ENCODE measurements around the gene PSMB8.

Gene PSMB8

DNA sequence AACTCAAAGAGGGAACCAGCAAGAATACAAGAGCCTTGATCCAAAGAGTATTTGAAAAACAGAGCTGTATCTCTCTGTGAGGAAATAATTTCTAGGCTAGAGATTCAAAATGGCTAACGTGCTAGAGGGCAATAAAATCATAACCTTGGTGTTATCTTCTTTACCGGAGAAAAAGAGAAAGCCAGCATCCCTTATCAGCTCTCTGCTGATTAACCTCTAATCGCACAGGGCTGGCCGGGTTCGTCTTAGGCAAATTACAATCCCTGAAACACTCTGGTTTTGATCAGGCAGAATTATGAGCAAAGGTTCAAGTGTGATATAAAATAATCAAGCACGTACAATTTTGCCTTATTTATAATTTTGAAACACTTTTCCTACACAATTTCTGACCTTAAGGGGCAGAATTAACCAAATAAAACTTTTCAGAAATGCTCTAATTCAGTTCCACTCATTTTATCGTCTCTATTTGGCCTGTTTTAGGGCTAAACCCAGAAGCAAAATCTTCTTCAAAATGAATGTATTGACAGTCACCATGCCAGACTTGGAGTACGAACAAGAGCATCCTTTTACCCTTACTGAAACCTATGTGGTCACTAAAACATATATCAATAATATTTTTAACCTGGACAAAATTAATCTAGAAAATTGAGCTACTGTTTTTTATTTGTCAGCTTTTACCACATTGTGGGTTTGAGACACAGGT is 23.9 kb upstream of the PSMB8 start:
- FAIRE-seq: no peak
- DNase-seq (ENCODE audit: insufficient read length, low spot score): no peak
- TF ChIP-seq, protein P1, sequence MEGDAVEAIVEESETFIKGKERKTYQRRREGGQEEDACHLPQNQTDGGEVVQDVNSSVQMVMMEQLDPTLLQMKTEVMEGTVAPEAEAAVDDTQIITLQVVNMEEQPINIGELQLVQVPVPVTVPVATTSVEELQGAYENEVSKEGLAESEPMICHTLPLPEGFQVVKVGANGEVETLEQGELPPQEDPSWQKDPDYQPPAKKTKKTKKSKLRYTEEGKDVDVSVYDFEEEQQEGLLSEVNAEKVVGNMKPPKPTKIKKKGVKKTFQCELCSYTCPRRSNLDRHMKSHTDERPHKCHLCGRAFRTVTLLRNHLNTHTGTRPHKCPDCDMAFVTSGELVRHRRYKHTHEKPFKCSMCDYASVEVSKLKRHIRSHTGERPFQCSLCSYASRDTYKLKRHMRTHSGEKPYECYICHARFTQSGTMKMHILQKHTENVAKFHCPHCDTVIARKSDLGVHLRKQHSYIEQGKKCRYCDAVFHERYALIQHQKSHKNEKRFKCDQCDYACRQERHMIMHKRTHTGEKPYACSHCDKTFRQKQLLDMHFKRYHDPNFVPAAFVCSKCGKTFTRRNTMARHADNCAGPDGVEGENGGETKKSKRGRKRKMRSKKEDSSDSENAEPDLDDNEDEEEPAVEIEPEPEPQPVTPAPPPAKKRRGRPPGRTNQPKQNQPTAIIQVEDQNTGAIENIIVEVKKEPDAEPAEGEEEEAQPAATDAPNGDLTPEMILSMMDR (IDR thresholded peaks at IDR 0.05; ENCODE audit: insufficient read depth, missing control alignments): no peak

DNA sequence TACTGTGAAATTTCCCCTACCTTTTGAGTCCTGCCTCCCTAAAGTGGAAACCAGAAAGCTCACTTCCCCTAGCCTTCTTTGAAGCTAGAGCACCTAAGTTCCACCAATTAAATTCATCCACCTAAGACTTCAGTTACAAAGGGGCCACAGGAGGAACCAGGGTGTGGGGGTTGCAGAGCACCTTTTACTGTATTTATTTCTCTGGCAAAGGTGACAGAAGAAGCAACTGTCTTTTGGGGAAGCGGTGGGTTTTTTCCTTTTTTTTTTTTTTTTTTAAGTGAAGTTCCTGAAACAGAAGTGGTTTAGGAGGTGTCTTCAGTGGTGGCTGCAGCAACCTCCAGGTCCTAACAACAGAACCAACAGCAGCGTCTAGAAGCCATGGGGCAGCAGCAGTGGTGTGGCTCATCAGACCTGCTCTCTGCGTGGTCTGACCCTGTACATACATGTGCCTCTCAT is 23.2 kb upstream of the PSMB8 start:
- TF ChIP-seq, protein P1 (IDR thresholded peaks at IDR 0.05; ENCODE audit: insufficient read depth, missing control alignments): no peak
- DNase-seq (ENCODE audit: insufficient read length, low spot score): no peak
- no peak for FAIRE-seq

DNA sequence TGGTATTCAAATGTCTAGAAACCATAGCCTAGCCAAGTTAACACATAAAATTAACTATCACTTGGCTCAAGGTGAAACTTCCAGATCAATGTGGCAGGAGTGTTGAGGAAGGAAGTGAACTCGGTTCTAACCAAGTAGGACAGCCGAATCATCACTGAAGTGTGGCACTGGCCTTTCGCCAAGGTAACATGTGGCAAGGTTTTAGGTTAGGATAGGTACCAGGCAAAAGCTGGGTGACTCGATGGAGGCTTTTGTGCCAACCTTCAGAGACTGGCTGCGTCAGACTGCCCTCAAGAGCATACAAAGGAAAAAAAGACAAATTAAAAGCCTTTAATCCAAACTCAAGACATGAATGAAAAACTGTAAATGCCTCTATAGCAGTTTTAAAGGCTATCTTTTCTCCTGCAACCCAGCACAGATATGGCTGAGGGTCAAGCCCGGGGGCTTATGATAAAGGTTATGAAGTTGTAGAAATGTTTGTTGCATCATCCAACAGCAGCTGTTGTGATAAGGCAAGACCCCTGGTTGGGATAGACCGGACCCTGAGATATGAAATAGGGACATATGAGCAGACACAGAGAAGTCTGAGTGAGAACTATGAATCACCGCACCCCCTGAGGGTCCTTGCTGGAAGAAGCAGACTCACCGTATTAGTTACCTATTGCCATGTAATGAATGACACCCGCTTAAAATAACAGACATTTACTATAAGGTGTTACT is 22.0 kb upstream of the PSMB8 start:
- DNase-seq (ENCODE audit: insufficient read length, low spot score) (no peak), FAIRE-seq (no peak)
- TF ChIP-seq, protein P1 (IDR thresholded peaks at IDR 0.05; ENCODE audit: insufficient read depth, missing control alignments): no peak

DNA sequence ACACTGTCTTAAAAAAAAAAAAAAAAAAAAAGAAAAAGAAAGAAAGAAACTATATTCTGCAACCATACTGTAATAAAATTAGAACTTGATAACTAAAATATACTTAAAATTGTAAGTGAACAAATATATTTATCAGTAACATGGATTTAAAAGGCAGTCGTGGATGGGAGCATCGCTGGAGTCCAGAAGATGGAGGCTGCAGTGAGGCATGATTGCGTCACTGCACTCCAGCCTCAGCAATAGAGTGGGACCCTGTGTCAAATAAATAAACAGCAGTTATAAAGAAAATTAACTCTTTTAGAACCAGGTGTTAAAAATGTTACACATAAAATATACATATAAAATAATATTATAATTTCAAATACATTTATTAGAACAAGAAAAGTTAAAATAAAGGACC is 18.9 kb upstream of the PSMB8 start:
- TF ChIP-seq, protein P1 (IDR thresholded peaks at IDR 0.05; ENCODE audit: insufficient read depth, missing control alignments): no peak
- DNase-seq (ENCODE audit: insufficient read length, low spot score) (no peak), FAIRE-seq (no peak)

DNA sequence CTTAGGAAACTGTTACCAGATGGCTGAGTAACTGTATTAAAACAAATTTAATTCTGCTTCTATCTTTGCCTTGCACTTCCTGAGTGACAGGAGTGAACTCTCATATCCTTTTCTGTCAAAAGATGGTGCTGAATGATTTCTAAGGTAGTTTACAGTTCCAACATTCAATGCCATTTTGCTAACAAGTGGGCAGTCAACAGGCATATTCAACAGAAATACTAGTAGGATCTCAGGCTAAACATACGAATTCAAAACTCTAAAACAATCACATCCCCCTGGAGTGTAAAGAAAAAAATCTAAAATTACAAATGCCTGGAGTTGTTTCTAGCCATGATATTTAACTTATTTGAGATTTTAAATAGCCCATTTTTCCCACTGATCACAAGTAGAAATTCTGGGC is 16.8 kb upstream of the PSMB8 start:
- DNase-seq (ENCODE audit: insufficient read length, low spot score) (no peak), FAIRE-seq (no peak)
- TF ChIP-seq, protein P1 (IDR thresholded peaks at IDR 0.05; ENCODE audit: insufficient read depth, missing control alignments): no peak

DNA sequence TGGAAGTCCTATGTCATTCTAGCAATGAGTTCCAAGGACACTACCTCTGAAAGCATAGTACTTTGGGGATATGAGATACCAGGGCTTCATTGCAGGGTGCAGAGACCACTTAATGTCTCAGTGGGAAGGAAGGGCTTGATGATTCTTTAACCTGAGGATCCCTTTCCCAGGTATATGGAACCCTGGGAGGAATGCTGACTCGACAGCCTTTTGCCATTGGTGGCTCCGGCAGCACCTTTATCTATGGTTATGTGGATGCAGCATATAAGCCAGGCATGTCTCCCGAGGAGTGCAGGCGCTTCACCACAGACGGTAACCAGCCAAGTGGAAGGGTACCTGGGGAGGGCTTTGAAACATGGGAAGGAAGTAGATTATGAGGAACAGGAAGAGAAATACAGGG is 14.3 kb upstream of the PSMB8 start:
- DNase-seq (ENCODE audit: insufficient read length, low spot score) (no peak), FAIRE-seq (no peak)
- TF ChIP-seq, protein P1 (IDR thresholded peaks at IDR 0.05; ENCODE audit: insufficient read depth, missing control alignments): no peak

Data from D721Med (cell line).